Mammary epithelial cell (primary cell): ENCODE measurements around the gene PHKG2.

Experiments used
- CTCF ChIP-seq, 2 donors: IDR thresholded peaks in 1 of 2; conservative IDR thresholded peaks in 1 of 2; 2 replicates each; pipeline ENCODE4 v1.5.1; 2011 to 2012; ENCODE audit warnings: inconsistent platforms in 2 of 2, low read length in 2 of 2, mild to moderate bottlenecking in 2 of 2, control low read depth in 1 of 2, low read depth in 1 of 2; ENCODE audit not compliant: insufficient read depth in 1 of 2; ENCODE audit errors: extremely low read depth in 1 of 2
- EZH2 ChIP-seq: IDR thresholded peaks from 2 replicates; pipeline ENCODE4 v1.6.1; 2012; ENCODE audit warnings: low read length, inconsistent platforms, borderline replicate concordance

GRCh38 chr16:30711712-30712111, 36.5 kb upstream of the PHKG2 start:
- TF ChIP-seq CTCF (conservative IDR thresholded peaks at IDR 0.05 in 1 of 2, IDR thresholded peaks at IDR 0.05 in 1 of 2; ENCODE audit: extremely low read depth in 1 of 2, insufficient read depth in 1 of 2, low read depth in 1 of 2, low read length in 2 of 2) = no peak
- TF ChIP-seq EZH2 = no peak
